Dendritic cell treated with granulocyte-macrophage colony-stimulating factor and Interleukin-4, amounts not matched to agents 40 ng/mL and 50 ng/mL, for 4 days (primary cell): ENCODE measurements around the gene LCN9.

ENCODE experiments used
- H3K27ac Mint-ChIP-seq: one replicate; pipeline ENCODE4 v1.8.0; 2022; ENCODE audit warnings: mild to moderate bottlenecking, mixed read lengths
- H3K27me3 Mint-ChIP-seq: one replicate; pipeline ENCODE4 v1.8.0; 2022; ENCODE audit warnings: mild to moderate bottlenecking, mixed read lengths
- H3K36me3 Mint-ChIP-seq: one replicate; pipeline ENCODE4 v1.8.0; 2022; ENCODE audit warnings: low read depth, mixed read lengths
- H3K4me1 Mint-ChIP-seq: one replicate; pipeline ENCODE4 v1.8.0; 2022; ENCODE audit warnings: low read depth, mixed read lengths
- H3K4me3 Mint-ChIP-seq: one replicate; pipeline ENCODE4 v1.8.0; 2022; ENCODE audit warnings: mild to moderate bottlenecking, moderate library complexity, mixed read lengths
- H3K9me3 Mint-ChIP-seq: one replicate; pipeline ENCODE4 v1.8.0; 2022; ENCODE audit warnings: mixed read lengths
- intact Hi-C: fragments of 100-400 bp; cut with micrococcal nuclease; formaldehyde crosslinking; loops from one replicate; pipeline ENCODE4 v1.15.0; 2022

The LCN9 gene

DNA sequence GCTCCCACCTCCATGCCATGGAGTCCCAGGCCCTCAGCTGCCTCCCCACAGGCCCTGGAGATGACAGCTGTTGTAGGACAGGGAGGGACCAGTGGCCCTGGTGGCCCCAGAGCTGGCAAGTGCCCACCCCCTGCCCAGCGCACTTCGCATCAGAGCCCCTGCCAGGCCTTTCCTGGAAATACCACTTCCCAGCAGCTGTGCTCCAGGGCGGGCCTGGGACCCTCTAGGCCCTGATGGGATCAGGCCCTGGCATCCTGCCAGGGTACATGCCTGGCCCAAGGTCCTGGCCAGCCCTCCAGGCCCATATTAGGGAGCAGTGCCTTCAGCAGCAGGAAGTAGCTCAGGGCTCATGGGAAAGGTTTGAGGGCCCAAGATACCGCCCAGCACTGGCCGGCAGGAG lies 41.4 kb downstream of the LCN9 start:
- Mint-ChIP-seq H3K36me3 (no peaks in the 10 kb centered on the region), H3K4me1 (no peaks in the 10 kb centered on the region), H3K4me3 (no peak overlapping the region), H3K27ac (no peak overlapping the region), H3K27me3 (peaks cover 17% of the 10 kb centered on the region), H3K9me3 (no peaks in the 10 kb centered on the region)
- intact Hi-C loops: no loop called here

DNA sequence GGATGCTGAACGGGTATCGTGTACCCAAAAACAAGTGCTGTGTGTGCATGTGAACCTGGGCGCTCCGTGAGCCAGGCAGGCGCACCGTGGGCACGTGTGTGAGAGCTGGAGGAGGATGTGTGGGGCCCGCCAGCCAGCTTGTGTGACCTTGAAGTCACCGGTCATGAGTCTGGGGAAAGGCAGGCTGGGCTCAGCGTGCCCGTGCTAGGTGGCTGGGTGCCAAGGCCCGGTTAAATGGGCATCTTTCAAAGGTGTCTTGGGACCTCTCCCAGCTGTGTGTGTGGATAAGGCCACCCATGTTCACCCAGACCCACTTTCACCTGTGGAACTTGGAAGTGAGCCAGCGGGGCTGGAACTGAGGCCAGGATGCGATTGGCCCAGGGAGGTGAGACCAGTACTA lies 42.3 kb downstream of the LCN9 start:
- H3K36me3 Mint-ChIP-seq: no peaks in the 10 kb centered on the region
- no peak overlapping the region for H3K27ac Mint-ChIP-seq
- H3K27me3 Mint-ChIP-seq: peaks cover 17% of the 10 kb centered on the region
- no peaks in the 10 kb centered on the region for H3K9me3 Mint-ChIP-seq
- no peaks in the 10 kb centered on the region for H3K4me1 Mint-ChIP-seq
- no peak overlapping the region for H3K4me3 Mint-ChIP-seq
- intact Hi-C loops: no loop called here

DNA sequence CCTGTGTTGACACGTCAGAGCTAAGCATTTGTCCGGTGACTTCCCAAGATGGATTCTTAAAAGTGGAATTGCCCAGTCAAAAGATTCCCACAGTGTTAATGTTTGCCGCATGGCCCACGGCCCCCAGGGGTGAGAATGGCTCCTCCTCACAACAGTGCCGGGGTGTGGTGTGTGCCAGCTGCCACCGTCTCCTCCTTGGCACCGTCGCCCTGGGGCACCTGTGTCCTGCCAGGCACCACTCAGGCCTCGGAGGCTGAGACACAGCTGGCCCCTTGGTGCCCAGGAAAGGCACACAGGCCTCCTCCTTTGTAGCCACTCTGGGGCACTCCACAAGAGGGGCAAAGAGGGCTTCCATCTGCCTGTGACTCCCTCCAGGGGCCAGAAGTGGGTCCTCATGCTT lies 43.2 kb downstream of the LCN9 start:
- H3K36me3 Mint-ChIP-seq: no peaks in the 10 kb centered on the region
- H3K4me1 Mint-ChIP-seq: no peaks in the 10 kb centered on the region
- peaks cover 21% of the 10 kb centered on the region for H3K27me3 Mint-ChIP-seq
- H3K9me3 Mint-ChIP-seq: no peaks in the 10 kb centered on the region
- intact Hi-C loops: no loop called here
- no peak overlapping the region for H3K27ac Mint-ChIP-seq
- no peak overlapping the region for H3K4me3 Mint-ChIP-seq

DNA sequence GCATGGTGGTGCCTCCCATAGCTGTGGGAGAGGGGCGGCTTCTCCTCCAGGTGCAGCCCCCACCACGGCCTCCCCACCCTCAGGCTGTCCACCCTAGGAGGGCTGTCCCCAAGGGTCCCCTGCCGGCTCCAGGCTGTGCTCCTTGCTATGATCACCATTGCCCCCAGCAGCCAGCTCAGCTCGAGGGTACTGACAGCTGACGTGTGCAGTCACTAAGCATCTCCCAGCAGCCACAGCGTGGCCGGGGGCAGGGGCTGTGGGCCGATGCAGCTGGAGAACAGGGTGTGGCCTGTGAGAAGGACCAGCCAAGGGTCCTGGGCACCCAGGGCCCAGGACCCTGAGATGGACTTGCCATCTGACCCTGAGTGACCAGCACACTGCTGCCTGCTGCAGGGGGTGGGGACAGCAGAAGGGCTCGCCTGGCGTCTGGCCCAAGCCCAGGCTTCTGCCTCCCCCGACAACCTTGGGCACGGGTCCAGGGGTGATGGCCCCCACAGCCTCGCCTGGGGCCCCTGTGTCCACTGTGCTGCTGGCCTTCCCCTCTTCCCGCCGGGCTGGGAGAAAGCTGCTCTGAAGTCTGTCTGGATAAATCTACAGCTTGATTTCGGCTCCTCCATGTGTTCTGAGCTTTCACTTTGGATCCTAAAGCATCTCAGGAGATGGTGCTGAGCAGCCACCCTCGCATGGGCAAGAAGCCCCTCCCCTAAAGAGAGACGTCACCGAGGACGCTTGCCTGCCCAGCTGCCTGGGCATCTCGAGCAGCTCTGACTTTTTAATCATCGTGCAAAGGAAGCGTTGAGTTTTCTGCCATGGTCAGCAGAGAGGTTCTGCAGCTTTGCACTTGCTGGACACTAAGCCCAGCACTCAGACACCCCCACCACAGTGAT lies 44.4 kb downstream of the LCN9 start:
- H3K27me3 Mint-ChIP-seq: peaks cover 22% of the 10 kb centered on the region
- no peaks in the 10 kb centered on the region for H3K4me1 Mint-ChIP-seq
- no peaks in the 10 kb centered on the region for H3K36me3 Mint-ChIP-seq
- no peak overlapping the region for H3K27ac Mint-ChIP-seq
- intact Hi-C loops: no loop called here
- H3K4me3 Mint-ChIP-seq: no peak overlapping the region
- no peaks in the 10 kb centered on the region for H3K9me3 Mint-ChIP-seq

DNA sequence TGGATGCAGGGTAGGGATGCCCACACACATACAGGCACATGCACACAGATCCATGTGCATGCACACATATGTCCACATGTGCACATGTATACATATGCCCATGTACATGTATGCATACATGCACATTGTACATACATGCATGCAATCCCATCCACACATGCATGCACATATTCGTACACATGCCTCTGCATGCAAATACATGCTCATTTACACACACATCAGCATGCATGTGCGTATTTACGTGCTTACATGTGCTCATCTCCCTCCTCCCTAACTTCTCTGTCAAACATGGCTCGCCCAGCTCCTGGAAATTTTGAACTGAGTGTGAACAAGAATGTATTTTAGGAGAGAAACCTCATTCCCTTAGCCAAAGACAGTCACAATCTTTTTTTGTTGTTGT lies 45.1 kb downstream of the LCN9 start:
- intact Hi-C loops: no loop called here
- no peaks in the 10 kb centered on the region for H3K4me1 Mint-ChIP-seq
- no peak overlapping the region for H3K27ac Mint-ChIP-seq
- peaks cover 22% of the 10 kb centered on the region for H3K27me3 Mint-ChIP-seq
- no peaks in the 10 kb centered on the region for H3K36me3 Mint-ChIP-seq
- no peaks in the 10 kb centered on the region for H3K9me3 Mint-ChIP-seq
- H3K4me3 Mint-ChIP-seq: no peak overlapping the region

DNA sequence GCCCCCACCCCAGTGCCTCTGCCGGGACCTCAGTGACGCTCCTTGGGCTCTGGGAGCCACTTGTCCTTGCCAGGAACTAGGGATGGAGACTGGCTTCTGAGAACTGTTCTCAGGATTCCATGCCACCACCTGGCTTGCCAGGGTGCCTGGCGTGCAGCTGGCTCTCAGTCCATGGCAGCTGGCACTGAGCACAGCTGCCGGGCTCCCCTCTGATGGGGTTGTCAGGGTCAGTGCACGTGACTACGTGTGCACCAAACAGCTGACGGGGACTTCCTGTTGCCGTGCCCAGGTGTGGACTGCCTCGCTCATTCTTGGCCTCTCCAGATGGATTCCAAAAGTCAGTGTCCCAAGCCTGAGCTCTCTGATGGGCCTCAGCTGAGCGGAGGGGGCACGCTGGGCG lies 48.3 kb downstream of the LCN9 start:
- Mint-ChIP-seq H3K27ac (no peak overlapping the region), H3K36me3 (no peaks in the 10 kb centered on the region), H3K4me1 (no peaks in the 10 kb centered on the region), H3K27me3 (peaks cover 40% of the 10 kb centered on the region), H3K9me3 (no peaks in the 10 kb centered on the region), H3K4me3 (no peak overlapping the region)
- intact Hi-C loops: no loop called here

DNA sequence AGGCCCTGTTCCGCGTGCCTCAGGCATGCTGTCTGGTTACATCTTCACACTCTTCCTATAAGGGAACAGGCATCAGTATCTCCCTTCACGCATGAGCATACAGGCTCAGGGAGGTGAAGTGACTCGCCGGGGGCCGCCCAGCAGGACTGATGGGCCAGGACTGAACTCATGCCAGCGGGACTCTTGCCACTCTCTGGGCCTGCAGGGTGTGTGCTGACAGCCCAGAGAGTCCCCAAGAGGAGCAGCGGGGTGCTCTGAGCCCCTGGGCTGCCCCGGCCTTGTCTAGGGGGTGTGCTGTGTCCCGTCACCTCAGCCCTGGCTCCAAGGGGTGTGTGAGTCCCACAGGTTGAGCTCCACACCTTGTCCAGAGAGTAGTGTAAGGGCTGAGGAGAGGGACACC lies 48.8 kb downstream of the LCN9 start:
- H3K36me3 Mint-ChIP-seq: no peaks in the 10 kb centered on the region
- no peak overlapping the region for H3K4me3 Mint-ChIP-seq
- no peaks in the 10 kb centered on the region for H3K4me1 Mint-ChIP-seq
- peaks cover 45% of the 10 kb centered on the region for H3K27me3 Mint-ChIP-seq
- H3K27ac Mint-ChIP-seq: no peak overlapping the region
- no peaks in the 10 kb centered on the region for H3K9me3 Mint-ChIP-seq
- intact Hi-C loops: no loop called here

DNA sequence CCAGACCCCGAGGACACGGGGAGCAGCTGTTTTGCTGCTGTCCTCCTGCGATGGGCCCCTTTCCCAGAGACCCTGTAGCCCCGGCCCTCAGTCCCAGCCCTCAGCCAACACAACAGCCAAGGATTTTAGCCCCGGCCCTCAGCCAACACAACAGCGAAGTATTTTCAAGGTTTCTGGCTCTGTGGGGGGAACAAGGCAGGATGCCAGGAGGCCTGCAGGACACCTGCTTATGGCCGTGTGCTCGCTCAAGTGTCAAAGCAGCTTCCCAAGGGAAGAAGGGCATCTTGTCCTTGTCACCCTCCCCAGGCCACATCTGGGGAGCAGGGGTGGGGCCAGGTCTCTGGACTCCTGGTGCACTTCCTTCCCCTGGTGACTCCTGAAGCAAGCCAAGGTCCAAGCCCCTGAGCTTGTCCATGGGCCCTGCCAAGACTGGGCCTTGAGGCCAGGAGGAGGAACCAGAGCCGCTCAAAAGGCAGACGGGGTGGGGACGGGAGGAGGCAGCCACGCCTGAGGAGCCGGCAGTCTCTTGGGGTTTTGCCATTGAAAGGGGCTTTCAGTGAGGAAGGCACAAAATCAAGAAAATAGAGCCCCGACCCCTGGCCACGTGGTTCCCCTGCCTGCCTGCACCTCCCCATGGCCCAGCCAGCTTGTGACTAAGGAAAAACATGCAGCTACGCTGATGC lies 49.6 kb downstream of the LCN9 start:
- no peaks in the 10 kb centered on the region for H3K36me3 Mint-ChIP-seq
- no peaks in the 10 kb centered on the region for H3K4me1 Mint-ChIP-seq
- H3K9me3 Mint-ChIP-seq: no peaks in the 10 kb centered on the region
- no peak overlapping the region for H3K27ac Mint-ChIP-seq
- intact Hi-C loops: no loop called here
- no peak overlapping the region for H3K4me3 Mint-ChIP-seq
- H3K27me3 Mint-ChIP-seq: peaks cover 47% of the 10 kb centered on the region

DNA sequence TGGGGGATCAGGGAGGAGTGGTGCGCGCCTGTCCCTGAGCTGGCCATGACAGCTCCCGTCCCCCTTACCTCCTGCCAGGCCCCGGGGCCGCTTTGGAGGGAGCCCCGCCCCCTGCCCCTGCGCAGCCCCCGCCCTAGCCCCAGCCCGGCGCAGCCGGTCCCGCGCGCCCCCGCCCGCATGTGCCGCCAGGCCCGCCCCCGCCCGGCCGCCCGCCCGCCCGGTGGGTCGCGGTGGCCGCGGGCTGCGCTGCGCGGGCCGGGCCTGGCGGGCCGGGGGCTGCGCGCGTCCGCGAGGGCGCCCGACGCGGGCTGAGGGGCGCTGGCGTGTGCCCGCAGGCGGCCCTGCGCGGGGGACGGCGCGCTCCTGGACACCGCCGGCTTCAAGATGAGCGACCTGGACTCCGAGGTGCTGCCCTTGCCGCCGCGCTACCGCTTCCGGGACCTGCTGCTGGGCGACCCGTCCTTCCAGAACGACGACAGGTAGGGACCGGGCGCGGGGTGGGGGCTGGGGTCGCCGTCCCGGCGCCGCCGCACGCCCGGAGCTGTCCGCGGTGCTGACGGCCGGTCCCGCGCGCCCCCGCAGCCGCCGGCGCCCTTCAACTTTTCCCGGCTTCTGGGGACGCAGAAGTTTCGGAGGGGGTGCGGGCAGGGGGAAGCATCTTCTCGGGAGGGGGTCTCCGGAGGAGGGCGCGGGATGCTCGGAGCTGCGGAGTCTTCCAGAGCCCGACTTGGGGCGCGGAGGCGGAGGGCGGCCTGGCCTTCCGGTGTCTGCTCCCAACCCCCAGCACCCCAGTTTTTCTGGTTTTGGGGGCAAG lies 51.3 kb downstream of the LCN9 start:
- H3K9me3 Mint-ChIP-seq: no peaks in the 10 kb centered on the region
- peaks cover 47% of the 10 kb centered on the region for H3K27me3 Mint-ChIP-seq
- H3K4me1 Mint-ChIP-seq: no peaks in the 10 kb centered on the region
- intact Hi-C loops: no loop called here
- no peak overlapping the region for H3K4me3 Mint-ChIP-seq
- H3K36me3 Mint-ChIP-seq: no peaks in the 10 kb centered on the region
- H3K27ac Mint-ChIP-seq: no peak overlapping the region

DNA sequence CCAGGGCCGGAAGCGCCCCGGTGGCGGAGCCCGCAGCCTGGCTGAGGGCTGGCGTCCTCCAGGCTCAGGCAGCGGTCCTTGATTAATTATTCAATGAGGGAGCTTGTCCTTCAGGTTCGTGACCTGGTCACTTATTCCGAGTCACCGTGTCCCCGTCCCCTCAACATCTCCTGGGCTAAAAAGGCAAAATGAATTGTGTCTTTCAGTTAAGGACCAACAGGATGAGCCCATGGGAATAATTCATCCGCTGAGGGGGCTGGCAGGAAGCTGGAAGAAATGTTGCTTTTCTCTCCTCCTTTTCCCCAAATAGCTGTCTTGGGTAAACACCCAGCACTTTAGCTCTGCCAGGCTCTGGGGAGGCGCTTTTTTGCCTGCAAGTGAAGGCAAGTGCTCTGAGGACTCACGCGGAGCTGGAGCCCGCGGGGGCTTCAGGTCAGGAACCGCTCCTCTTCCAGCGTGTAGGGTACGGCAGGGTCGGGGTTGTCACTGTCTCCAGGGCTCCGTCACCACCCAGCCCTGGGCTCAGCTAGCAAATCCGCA lies 52.0 kb downstream of the LCN9 start:
- no peaks in the 10 kb centered on the region for H3K4me1 Mint-ChIP-seq
- H3K36me3 Mint-ChIP-seq: no peaks in the 10 kb centered on the region
- no peak overlapping the region for H3K27ac Mint-ChIP-seq
- no peaks in the 10 kb centered on the region for H3K9me3 Mint-ChIP-seq
- intact Hi-C loops: no loop called here
- H3K4me3 Mint-ChIP-seq: no peak overlapping the region
- peaks cover 47% of the 10 kb centered on the region for H3K27me3 Mint-ChIP-seq

DNA sequence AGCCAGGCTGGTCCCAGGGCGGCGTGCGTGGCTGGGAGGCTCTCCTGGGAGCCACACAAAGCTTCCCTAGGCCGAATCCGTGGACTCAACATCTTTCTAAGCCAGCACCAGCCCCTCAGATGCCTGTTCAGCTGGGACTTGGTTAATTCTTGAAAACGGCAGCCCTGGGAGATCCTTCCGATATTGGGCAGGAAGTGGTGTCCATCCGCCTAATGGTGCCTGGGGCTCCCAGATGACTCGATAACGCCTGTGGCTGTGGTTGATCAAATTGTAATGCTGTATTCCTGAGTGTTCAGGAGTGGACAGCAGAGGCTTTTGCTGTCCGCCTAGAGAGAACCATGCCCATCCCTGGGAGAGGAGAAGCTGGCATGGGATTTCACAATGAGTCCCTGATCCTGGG lies 52.9 kb downstream of the LCN9 start:
- no peaks in the 10 kb centered on the region for H3K4me1 Mint-ChIP-seq
- no peak overlapping the region for H3K4me3 Mint-ChIP-seq
- intact Hi-C loops: no loop called here
- no peaks in the 10 kb centered on the region for H3K36me3 Mint-ChIP-seq
- no peaks in the 10 kb centered on the region for H3K9me3 Mint-ChIP-seq
- peaks cover 45% of the 10 kb centered on the region for H3K27me3 Mint-ChIP-seq
- H3K27ac Mint-ChIP-seq: no peak overlapping the region
